HG02852 (cell line): ENCODE measurements around the gene NUDT22.
A peak's percentile ranks its signal among the peaks of the same experiment; 100 is the strongest.

Source experiments
- ATAC-seq: cut with Tn5 transposase; IDR thresholded peaks from one replicate; pipeline ENCODE4 v1.9.1; 2021; ENCODE audit warnings: mild to moderate bottlenecking, moderate library complexity; ENCODE audit not compliant: unreplicated experiment

The NUDT22 gene

GRCh38 chr11:64206457-64207255, 19.4 kb upstream of the NUDT22 start, which contains the start of gene FERMT3:
FERMT3 (plus strand) TSS chr11:64206721; CDS start chr11:64207365, 644 bp downstream.
- peak; percentile 41 for ATAC-seq

- ATAC-seq, result peak; percentile 56
Measured at GRCh38 chr11:64207256-64208085, 18.6 kb upstream of the NUDT22 start.

- ATAC-seq, result no peak
Measured at GRCh38 chr11:64208086-64208795, 17.8 kb upstream of the NUDT22 start.

GRCh38 chr11:64208796-64209562, 17.1 kb upstream of the NUDT22 start:
- ATAC-seq, result no peak

- no peak for ATAC-seq
Measured at GRCh38 chr11:64209563-64209843, 16.6 kb upstream of the NUDT22 start.

- ATAC-seq, result no peak
Measured at GRCh38 chr11:64210301-64211020, 15.6 kb upstream of the NUDT22 start.

GRCh38 chr11:64211181-64211872, 14.7 kb upstream of the NUDT22 start:
- ATAC-seq, result no peak

GRCh38 chr11:64216879-64217278, 9.2 kb upstream of the NUDT22 start:
- no peak for ATAC-seq

- ATAC-seq, result no peak
Measured at GRCh38 chr11:64218628-64219353, 7.3 kb upstream of the NUDT22 start.

GRCh38 chr11:64219354-64219684, 6.8 kb upstream of the NUDT22 start:
- ATAC-seq, result no peak

GRCh38 chr11:64219755-64220154, 6.3 kb upstream of the NUDT22 start:
- no peak for ATAC-seq

GRCh38 chr11:64220271-64220670, 5.8 kb upstream of the NUDT22 start:
- no peak for ATAC-seq

GRCh38 chr11:64220798-64221197, 5.3 kb upstream of the NUDT22 start:
- no peak for ATAC-seq

- ATAC-seq, result no peak
Measured at GRCh38 chr11:64222651-64223000, 3.4 kb upstream of the NUDT22 start.

GRCh38 chr11:64223001-64223651, 2.9 kb upstream of the NUDT22 start:
- ATAC-seq, result no peak

GRCh38 chr11:64224151-64224890, 1.8 kb upstream of the NUDT22 start:
- no peak for ATAC-seq

GRCh38 chr11:64224891-64225607, 1.0 kb upstream of the NUDT22 start:
- ATAC-seq, result no peak
